ENCODE results near the gene HSD11B2. TPM values are rescaled to one million over a fixed set of nuclear protein-coding genes. Genes with fewer than 3 reads are reported as not detected.

HSD11B2 gene
- total and polyA plus RNA-seq, 2 of the 4 experiments (the other 2 are of a cell fraction): 0.26 TPM; not detected in 1

DNA sequence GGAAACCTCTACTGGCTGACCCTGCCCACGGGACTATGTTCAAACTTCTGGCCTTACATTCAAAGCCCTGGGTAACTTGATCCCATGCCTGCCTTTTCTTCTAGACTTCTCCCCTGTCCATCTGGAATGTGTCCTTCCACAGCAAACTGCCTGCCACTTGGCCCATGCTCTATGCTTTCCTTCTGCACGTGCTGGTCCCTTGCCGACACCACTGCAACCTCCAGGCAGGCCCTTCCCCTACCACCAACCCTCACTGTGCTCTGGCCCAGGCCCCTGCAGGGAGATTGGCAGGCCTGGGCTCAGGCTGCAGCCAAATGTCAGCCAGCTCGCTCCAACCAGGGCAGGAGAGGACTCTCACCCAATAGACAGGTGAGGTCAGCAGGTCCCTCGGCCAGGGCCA is 11.0 kb downstream of the HSD11B2 start:
- Histone ChIP-seq H3K4ac (ENCODE audit: low read depth, low read length) (no peak overlapping the region), H3K4me3 (ENCODE audit: insufficient read depth, low read depth, low read length) (no peak overlapping the region), H3K14ac (replicated peaks; ENCODE audit: low read depth, low read length) (no peak overlapping the region), H3K79me1 (ENCODE audit: low read depth in 1 of 2, low read length in 2 of 2) (peaks cover 0 to 49% of the 10 kb centered on the region in 2 experiments; a peak in 2 of 4 replicates), H3K4me2 (ENCODE audit: low read depth, low read length) (no peak overlapping the region), H3K4me1 (ENCODE audit: control insufficient read depth, insufficient read depth, low read length) (peaks cover 29% of the 10 kb centered on the region), H2AK5ac (ENCODE audit: low read depth, low read length) (no peak overlapping the region), H3K27me3 (ENCODE audit: control insufficient read depth, insufficient read depth, low read length) (no peaks in the 10 kb centered on the region), H4K91ac (ENCODE audit: insufficient read depth, low read depth, low read length) (no peak overlapping the region), H4K20me1 (ENCODE audit: insufficient read depth, low read length) (peaks cover 45% of the 10 kb centered on the region), H4K5ac (ENCODE audit: low read depth, low read length) (no peak overlapping the region), H2BK120ac (ENCODE audit: low read depth, low read length) (no peak overlapping the region), H2AK9ac (replicated peaks; ENCODE audit: low read depth, low read length, poor library complexity) (no peak overlapping the region), H2BK20ac (ENCODE audit: low read depth, low read length) (no peak overlapping the region), H2BK15ac (ENCODE audit: low read depth, low read length) (no peak overlapping the region), H3K23ac (ENCODE audit: low read depth, low read length) (no peak overlapping the region), H3K36me3 (ENCODE audit: control insufficient read depth, insufficient read depth, low read length) (peaks cover 34% of the 10 kb centered on the region), H3K9me1 (ENCODE audit: insufficient read depth, low read length) (peaks cover 5% of the 10 kb centered on the region; the same call in 1 of the 2 replicates), H3K18ac (ENCODE audit: low read depth, low read length) (no peak overlapping the region), H3K9me3 (ENCODE audit: control insufficient read depth, insufficient read depth, low read length) (no peaks in the 10 kb centered on the region), H4K8ac (ENCODE audit: low read depth in 2 of 2, low read length in 2 of 2) (no peak overlapping the region), H2BK5ac (ENCODE audit: low read depth, low read length, poor library complexity, severe bottlenecking) (no peak overlapping the region), H3K9ac (ENCODE audit: low read depth, low read length) (no peak overlapping the region), H2AFZ (replicated peaks; ENCODE audit: low read length, poor library complexity) (peak overlapping the region; percentile 49), H3K27ac (ENCODE audit: insufficient read depth, low read length) (no peak overlapping the region), H3K56ac (ENCODE audit: extremely low read depth, insufficient read depth, low read length) (no peak overlapping the region)
- no peak for TF ChIP-seq MAZ (IDR thresholded peaks at IDR 0.05; ENCODE audit: borderline replicate concordance, low read depth, low read length)
- no peak for TF ChIP-seq NFE2L2 (IDR thresholded peaks at IDR 0.05; ENCODE audit: low read depth, low read length)
- TF ChIP-seq BHLHE40 (IDR thresholded peaks at IDR 0.05; ENCODE audit: low read depth, low read length): peak; percentile 54; the same call in 1 of the 2 replicates
- no peak for TF ChIP-seq CHD1 (IDR thresholded peaks at IDR 0.05; ENCODE audit: low read depth, low read length)
- POLR2A ChIA-PET (ENCODE audit: unreplicated experiment): no interaction called here
- intact Hi-C loops (cut with micrococcal nuclease) (no loop called here), in situ Hi-C loops (cut with MboI; ENCODE audit: low sequenced_read_pairs) (no loop called here), dilution Hi-C loops (cut with HindIII; ENCODE audit: low sequenced_read_pairs, unreplicated experiment) (no loop called here)
- 14% methylated on average over 2 of the region's 5 CpGs; no CpG with 5 or more reads in 1 of the 2 experiments for WGBS, 2 experiments (ENCODE audit: extremely low coverage in 2 of 2, insufficient read length in 1 of 2)
- CTCF ChIA-PET: no interaction called here
- no TSS peak for BruUV-seq (replicated peaks)
- DNase-seq: peak; percentile 19
- ATAC-seq (ENCODE audit: low read depth): peak; percentile 38

Measured in IMR-90 (cell line).